Sigmoid colon (tissue), 7 donors: ENCODE measurements around the gene CCDC102A. TPM values are rescaled to one million over a fixed set of nuclear protein-coding genes. Genes with fewer than 3 reads are reported as not detected.

Experiments
- DNase-seq: peaks from one replicate; pipeline ENCODE4 v3.0.0-alpha.2; 2019
- H3K27ac ChIP-seq, 4 donors: fragments of 200-600 bp; sonication (generic); one replicate each; pipeline ENCODE4 v1.5.1; 2016 to 2019; ENCODE audit warnings: mild to moderate bottlenecking in 1 of 4
- H3K27me3 ChIP-seq, 3 donors: fragments of 200-600 bp; sonication (generic); one replicate each; pipeline ENCODE4 v1.5.1; 2019; ENCODE audit warnings: mild to moderate bottlenecking in 1 of 3
- H3K36me3 ChIP-seq, 4 donors: fragments of 200-600 bp; sonication (generic); one replicate each; pipeline ENCODE4 v1.5.1; 2016 to 2019
- H3K4me1 ChIP-seq, 4 donors: fragments of 200-600 bp; sonication (generic); one replicate each; pipeline ENCODE4 v1.5.1; 2017 to 2019
- H3K4me3 ChIP-seq, 4 donors: fragments of 200-600 bp; sonication (generic); one replicate each; pipeline ENCODE4 v1.5.1; 2017 to 2019; ENCODE audit warnings: mild to moderate bottlenecking in 2 of 4, moderate library complexity in 1 of 4
- H3K9me3 ChIP-seq, 4 donors: fragments of 200-600 bp in 3 of 4; sonication (generic) in 3 of 4; one replicate each; pipeline versions ENCODE4 v1.5.1 to v1.6.1; 2013 to 2019
- CTCF ChIP-seq, 4 experiments: fragments of 450-650 bp in 3 of 4; fragments of 200-600 bp in 1 of 4; IDR thresholded peaks; one replicate each; pipeline ENCODE4 v1.5.1; 2016 to 2019; ENCODE audit warnings: antibody characterized with exemption in 4 of 4, mild to moderate bottlenecking in 3 of 4, moderate library complexity in 2 of 4
- EP300 ChIP-seq, 4 donors: sonication (generic); formaldehyde crosslinking; IDR thresholded peaks; one replicate each; pipeline ENCODE4 v1.6.1; 2017; ENCODE audit warnings: antibody characterized with exemption in 4 of 4
- POLR2A ChIP-seq, 2 donors: fragments of 450-650 bp; IDR thresholded peaks; one replicate each; pipeline ENCODE4 v1.6.1; 2016; ENCODE audit warnings: antibody characterized with exemption in 2 of 2, mild to moderate bottlenecking in 2 of 2, moderate library complexity in 2 of 2
- POLR2AphosphoS5 ChIP-seq, 4 donors: sonication (generic); formaldehyde crosslinking; IDR thresholded peaks; one replicate each; pipeline ENCODE4 v1.6.1; 2017; ENCODE audit warnings: antibody characterized with exemption in 4 of 4
- WGBS, 2 donors: extraction: QIAGEN DNeasy Blood & Tissue Kit; methylation state at CpG; one replicate each; pipeline ENCODE4 v1.1.7; 2013; 5-methylcytosine and 5-hydroxymethylcytosine counted together
- intact Hi-C: fragments of 100-400 bp; cut with DNase I; formaldehyde crosslinking; loops from one replicate; pipeline ENCODE4 v1.15.1; 2023
- polyA plus RNA-seq, 3 donors: library from polyadenylated mRNA; stranded (reverse); fragments of 200-250 nt; gene quantifications; one replicate each; pipeline ENCODE4 v1.2.3, GENCODE V29; 2013
- total RNA-seq, 4 donors: library from RNA; depleted of rRNA; stranded (reverse); fragments of >200 nt; gene quantifications; one replicate each; pipeline ENCODE4 v1.1.0, GENCODE V29; 2016
- donor health status: healthy with polysubstance abuse.
- donor health status: Bipolar disorder and iron deficiency.
- donor health status: healthy.

Gene CCDC102A
- total and polyA plus RNA-seq, 7 donors: 1.6 to 46.8 (median 17.8) TPM

- intact Hi-C loops: no loop called here
- peak overlapping the region in 1 of 4 donors; percentile 42 for H3K27ac ChIP-seq
- H3K36me3 ChIP-seq: peaks cover 0 to 12% (median 0%) of the 10 kb centered on the region in 4 donors
- no peaks in the 10 kb centered on the region for H3K27me3 ChIP-seq
- H3K4me3 ChIP-seq: peak overlapping the region; percentile 16 to 45 (median 38)
- H3K9me3 ChIP-seq: no peaks in the 10 kb centered on the region
- WGBS, 2 donors: 40 to 48% methylated on average over 15 of the region's 15 CpGs
- H3K4me1 ChIP-seq: peaks cover 0 to 21% (median 19%) of the 10 kb centered on the region in 4 donors
- no peak for DNase-seq
- TF ChIP-seq POLR2A (IDR thresholded peaks at IDR 0.05) (no peak), POLR2AphosphoS5 (IDR thresholded peaks at IDR 0.05) (no peak), EP300 (IDR thresholded peaks at IDR 0.05) (no peak), CTCF (IDR thresholded peaks at IDR 0.05) (no peak)
Measured at GRCh38 chr16:57478396-57479204, 57.8 kb downstream of the CCDC102A start.

- no peak for TF ChIP-seq POLR2AphosphoS5 (IDR thresholded peaks at IDR 0.05)
- no peak for TF ChIP-seq CTCF (IDR thresholded peaks at IDR 0.05)
- TF ChIP-seq EP300 (IDR thresholded peaks at IDR 0.05): no peak
- no peak for TF ChIP-seq POLR2A (IDR thresholded peaks at IDR 0.05)
- H3K36me3 ChIP-seq: peaks cover 0 to 22% (median 2%) of the 10 kb centered on the region in 4 donors
- 65 to 79% methylated on average over 9 of the region's 9 CpGs for WGBS, 2 donors
- H3K27me3 ChIP-seq: no peaks in the 10 kb centered on the region
- H3K4me1 ChIP-seq: peaks cover 0 to 21% (median 19%) of the 10 kb centered on the region in 4 donors
- no peak for DNase-seq
- H3K9me3 ChIP-seq: no peaks in the 10 kb centered on the region
- no peak overlapping the region for H3K27ac ChIP-seq
- intact Hi-C loops: no loop called here
- H3K4me3 ChIP-seq: no peak overlapping the region
Measured at GRCh38 chr16:57477531-57478202, 58.7 kb downstream of the CCDC102A start.

GRCh38 chr16:57476546-57477410, 59.6 kb downstream of the CCDC102A start:
- Histone ChIP-seq H3K9me3 (no peaks in the 10 kb centered on the region), H3K4me1 (peaks cover 0 to 21% (median 19%) of the 10 kb centered on the region in 4 donors), H3K4me3 (no peak overlapping the region), H3K27ac (no peak overlapping the region), H3K36me3 (peaks cover 0 to 31% (median 5%) of the 10 kb centered on the region in 4 donors), H3K27me3 (no peaks in the 10 kb centered on the region)
- 90 to 91% methylated on average over 6 of the region's 6 CpGs for WGBS, 2 donors
- TF ChIP-seq EP300 (IDR thresholded peaks at IDR 0.05): no peak
- TF ChIP-seq CTCF (IDR thresholded peaks at IDR 0.05): no peak
- TF ChIP-seq POLR2A (IDR thresholded peaks at IDR 0.05): no peak
- no peak for TF ChIP-seq POLR2AphosphoS5 (IDR thresholded peaks at IDR 0.05)
- DNase-seq: no peak
- intact Hi-C loops: no loop called here

- H3K36me3 ChIP-seq: peaks cover 6 to 40% (median 11%) of the 10 kb centered on the region in 4 donors
Measured at GRCh38 chr16:57475711-57476339, 60.5 kb downstream of the CCDC102A start.

More at GRCh38 chr16:57475711-57476339, 60.5 kb downstream of the CCDC102A start:
- Histone ChIP-seq H3K4me3 (no peak overlapping the region), H3K27me3 (no peaks in the 10 kb centered on the region), H3K27ac (no peak overlapping the region), H3K4me1 (peaks cover 0 to 24% (median 21%) of the 10 kb centered on the region in 4 donors), H3K9me3 (no peaks in the 10 kb centered on the region)
- 20 to 56% methylated on average over 12 of the region's 12 CpGs for WGBS, 2 donors
- TF ChIP-seq EP300 (IDR thresholded peaks at IDR 0.05) (no peak), CTCF (IDR thresholded peaks at IDR 0.05) (peak in 2 of 4 experiments; percentile 31 to 37), POLR2A (IDR thresholded peaks at IDR 0.05) (no peak), POLR2AphosphoS5 (IDR thresholded peaks at IDR 0.05) (no peak)
- intact Hi-C loops: no loop called here
- no peak for DNase-seq
